T-cell (primary cell): ENCODE measurements around the gene TTC7B. TPM values are rescaled to one million over a fixed set of nuclear protein-coding genes. Genes with fewer than 3 reads are reported as not detected.
A peak's percentile ranks its signal among the peaks of the same experiment; 100 is the strongest.

ENCODE experiments used
- ATAC-seq, 4 experiments: fragments of 200-7000 bp in 3 of 4; fragments of 150-1000 bp in 1 of 4; cut with Tn5 transposase; replicated peaks in 1 of 4; 1 replicate in 3 of 4; 2 replicates in 1 of 4; pipeline ENCODE4 v1.10.0; 2021; ENCODE audit warnings: moderate library complexity in 3 of 4, mild to moderate bottlenecking in 2 of 4, moderate number of reproducible peaks in 1 of 4
- CTCF ChIA-PET, 2 donors: fragments of 300-600 bp; sonication (Branson Sonifier 250); formaldehyde crosslinking; loops; one replicate each; lab custom pipeline; 2022; ENCODE audit warnings: antibody characterized with exemption in 2 of 2; lab: Charles Lee
- POLR2A ChIA-PET, 2 donors: fragments of 300-600 bp; sonication (Branson Sonifier 250); formaldehyde crosslinking; loops; one replicate each; lab custom pipeline; 2022; ENCODE audit warnings: antibody characterized with exemption in 2 of 2; lab: Charles Lee
- DNase-seq, 35 experiments: peaks; one replicate each; pipeline versions ENCODE4 v3.0.0 to v3.0.0-alpha.2; 2013 to 2023
- H3K27ac ChIP-seq: one replicate; pipeline ENCODE4 v1.5.1; 2013; ENCODE audit warnings: low read length
- H3K27me3 ChIP-seq, 2 experiments: replicated peaks in 1 of 2; 1 replicate in 1 of 2; 2 replicates in 1 of 2; pipeline versions ENCODE4 v1.6.1 to v1.7.0; 2013; ENCODE audit warnings: low read length in 1 of 2, mixed read lengths in 1 of 2; ENCODE audit not compliant: control insufficient read depth in 2 of 2, insufficient read depth in 2 of 2; ENCODE audit errors: extremely low read depth in 1 of 2
- H3K36me3 ChIP-seq, 2 donors: 1 replicate in 1 of 2; 2 replicates in 1 of 2; pipeline versions ENCODE4 v1.6.1 to v1.7.0; 2013; ENCODE audit warnings: low read length in 1 of 2; ENCODE audit not compliant: control insufficient read depth in 2 of 2, insufficient read depth in 1 of 2; ENCODE audit errors: extremely low read depth in 1 of 2
- H3K4me1 ChIP-seq, 2 experiments: 1 replicate in 1 of 2; 2 replicates in 1 of 2; pipeline versions ENCODE4 v1.6.1 to v1.7.0; 2013; ENCODE audit warnings: low read length in 2 of 2, mixed read lengths in 1 of 2; ENCODE audit not compliant: insufficient read depth in 2 of 2, control insufficient read depth in 1 of 2; ENCODE audit errors: extremely low read depth in 1 of 2
- H3K4me3 ChIP-seq, 2 donors: 1 replicate in 1 of 2; 2 replicates in 1 of 2; pipeline versions ENCODE4 v1.5.1 to v1.7.0; 2013; ENCODE audit warnings: mild to moderate bottlenecking in 2 of 2, low read length in 1 of 2, moderate library complexity in 1 of 2; ENCODE audit not compliant: control insufficient read depth in 1 of 2; ENCODE audit errors: extremely low read depth in 1 of 2
- H3K9me3 ChIP-seq: 2 replicates; pipeline ENCODE4 v1.7.0; 2013
- H3K27ac Mint-ChIP-seq, 2 donors: one replicate each; pipeline ENCODE4 v1.8.0; 2020 to 2021; ENCODE audit warnings: mild to moderate bottlenecking in 2 of 2, mixed read lengths in 2 of 2
- H3K27me3 Mint-ChIP-seq, 2 donors: one replicate each; pipeline ENCODE4 v1.8.0; 2021 to 2022; ENCODE audit warnings: mixed read lengths in 2 of 2
- H3K36me3 Mint-ChIP-seq: one replicate; pipeline ENCODE4 v1.8.0; 2021; ENCODE audit warnings: mixed read lengths
- H3K4me1 Mint-ChIP-seq, 3 donors: one replicate each; pipeline ENCODE4 v1.8.0; 2020 to 2022; ENCODE audit warnings: mixed read lengths in 3 of 3, mild to moderate bottlenecking in 1 of 3
- H3K4me3 Mint-ChIP-seq, 3 donors: one replicate each; pipeline ENCODE4 v1.8.0; 2020 to 2022; ENCODE audit warnings: mild to moderate bottlenecking in 3 of 3, mixed read lengths in 3 of 3, moderate library complexity in 3 of 3
- H3K9me3 Mint-ChIP-seq, 3 donors: one replicate each; pipeline ENCODE4 v1.8.0; 2020 to 2022; ENCODE audit warnings: mixed read lengths in 3 of 3
- WGBS: methylation state at CpG from one replicate; pipeline ENCODE4 v1.1.5; 2013; ENCODE audit warnings: missing lambda C conversion rate; ENCODE audit not compliant: insufficient coverage; 5-methylcytosine and 5-hydroxymethylcytosine counted together
- total RNA-seq, 35 experiments: library from RNA in 6 of 35; stranded (reverse) in 6 of 35; fragments of 120-200 nt in 1 of 35; gene quantifications; one replicate each; pipeline versions ENCODE4 v1.2.1 to v1.2.4 and lab custom pipeline; 2013 to 2026

The TTC7B gene
- total RNA-seq, 5 donors from 2014 or later (not counting 1 experiment from before 2014, with no cell fraction given): 1.5 to 2.6 (median 1.7) TPM

DNA sequence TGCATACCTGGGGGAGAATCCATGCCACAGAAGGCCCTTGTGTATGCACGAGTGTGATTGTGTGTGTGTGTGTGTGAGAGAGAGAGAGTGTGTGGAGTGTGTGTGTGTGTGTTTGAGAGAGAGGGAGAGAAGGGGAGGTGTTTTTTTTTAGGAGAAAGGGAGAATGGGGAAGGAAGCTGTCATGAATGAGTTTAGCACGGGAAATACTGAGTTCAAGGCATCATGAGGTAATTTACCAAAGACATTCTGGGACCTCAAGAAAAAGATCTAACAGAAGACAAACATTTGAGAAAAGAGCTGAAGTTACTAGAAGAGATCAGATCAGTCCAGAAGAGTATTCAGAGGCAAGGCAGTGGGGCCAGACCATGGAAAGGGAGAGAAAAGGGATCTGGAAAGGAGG is 157.1 kb downstream of the TTC7B start:
- Histone ChIP-seq H3K27ac (no peak overlapping the region), H3K27me3 (no peaks in the 10 kb centered on the region), H3K9me3 (no peaks in the 10 kb centered on the region), H3K36me3 (no peaks in the 10 kb centered on the region), H3K4me3 (no peak overlapping the region), H3K4me1 (peaks cover 0 to 3% of the 10 kb centered on the region in 2 experiments)
- 31% methylated on average over 2 of the region's 2 CpGs for WGBS
- H3K4me3 Mint-ChIP-seq: no peak overlapping the region
- no peaks in the 10 kb centered on the region for H3K27me3 Mint-ChIP-seq
- no peak overlapping the region for H3K27ac Mint-ChIP-seq
- H3K36me3 Mint-ChIP-seq: no peaks in the 10 kb centered on the region
- DNase-seq (no peak), ATAC-seq (no peak)
- peaks cover 5 to 10% (median 8%) of the 10 kb centered on the region in 3 donors for H3K4me1 Mint-ChIP-seq
- ChIA-PET POLR2A (no interaction called here), CTCF (no interaction called here)
- H3K9me3 Mint-ChIP-seq: no peaks in the 10 kb centered on the region

DNA sequence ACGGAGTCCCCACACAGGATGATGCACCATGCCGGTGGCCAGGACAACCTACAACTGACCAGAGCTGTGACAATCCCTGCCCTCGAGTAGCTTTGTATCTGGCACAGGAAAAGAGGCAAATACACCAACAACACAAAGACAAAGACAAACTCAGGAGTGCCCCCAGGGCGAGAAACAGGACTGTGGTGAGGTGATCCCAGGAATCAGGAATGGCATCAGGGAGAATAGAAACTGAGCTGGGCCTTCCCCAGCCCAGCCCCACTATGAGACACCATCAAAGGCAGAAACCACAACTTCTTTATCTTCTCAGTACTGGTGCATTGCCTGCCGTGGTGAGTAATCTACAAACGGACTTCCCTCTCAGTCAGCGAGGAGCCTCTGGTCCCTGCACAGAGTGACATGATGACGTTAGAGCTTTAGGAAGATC is 157.7 kb downstream of the TTC7B start:
- no peaks in the 10 kb centered on the region for H3K36me3 ChIP-seq
- DNase-seq: peak in 1 of 35 experiments; percentile 12
- no peak overlapping the region for H3K27ac ChIP-seq
- H3K4me3 ChIP-seq: no peak overlapping the region
- H3K27ac Mint-ChIP-seq: no peak overlapping the region
- H3K4me1 Mint-ChIP-seq: peaks cover 5 to 10% (median 8%) of the 10 kb centered on the region in 3 donors
- H3K4me3 Mint-ChIP-seq: no peak overlapping the region
- H3K4me1 ChIP-seq: peaks cover 0 to 3% of the 10 kb centered on the region in 2 experiments
- no peaks in the 10 kb centered on the region for H3K9me3 ChIP-seq
- no peaks in the 10 kb centered on the region for H3K27me3 Mint-ChIP-seq
- ATAC-seq: peak in 3 of 4 experiments; percentile 29 to 51 (median 45)
- ChIA-PET CTCF (no interaction called here), POLR2A (no interaction called here)
- no peaks in the 10 kb centered on the region for H3K27me3 ChIP-seq
- no peaks in the 10 kb centered on the region for H3K9me3 Mint-ChIP-seq
- 45% methylated on average over 4 of the region's 8 CpGs for WGBS
- no peaks in the 10 kb centered on the region for H3K36me3 Mint-ChIP-seq

GRCh38 chr14:90656973-90657372 is 159.3 kb downstream of the TTC7B start:
- Histone ChIP-seq H3K9me3 (no peaks in the 10 kb centered on the region), H3K27ac (no peak overlapping the region), H3K36me3 (no peaks in the 10 kb centered on the region), H3K4me3 (no peak overlapping the region), H3K4me1 (peaks cover 0 to 3% of the 10 kb centered on the region in 2 experiments), H3K27me3 (no peaks in the 10 kb centered on the region)
- H3K27me3 Mint-ChIP-seq: no peaks in the 10 kb centered on the region
- 89% methylated on average over 12 of the region's 12 CpGs for WGBS
- no peak overlapping the region for H3K4me3 Mint-ChIP-seq
- ATAC-seq (no peak), DNase-seq (no peak)
- no peaks in the 10 kb centered on the region for H3K9me3 Mint-ChIP-seq
- POLR2A ChIA-PET: no interaction called here
- H3K4me1 Mint-ChIP-seq: peaks cover 5 to 10% (median 8%) of the 10 kb centered on the region in 3 donors
- CTCF ChIA-PET: no interaction called here
- H3K36me3 Mint-ChIP-seq: no peaks in the 10 kb centered on the region
- no peak overlapping the region for H3K27ac Mint-ChIP-seq

DNA sequence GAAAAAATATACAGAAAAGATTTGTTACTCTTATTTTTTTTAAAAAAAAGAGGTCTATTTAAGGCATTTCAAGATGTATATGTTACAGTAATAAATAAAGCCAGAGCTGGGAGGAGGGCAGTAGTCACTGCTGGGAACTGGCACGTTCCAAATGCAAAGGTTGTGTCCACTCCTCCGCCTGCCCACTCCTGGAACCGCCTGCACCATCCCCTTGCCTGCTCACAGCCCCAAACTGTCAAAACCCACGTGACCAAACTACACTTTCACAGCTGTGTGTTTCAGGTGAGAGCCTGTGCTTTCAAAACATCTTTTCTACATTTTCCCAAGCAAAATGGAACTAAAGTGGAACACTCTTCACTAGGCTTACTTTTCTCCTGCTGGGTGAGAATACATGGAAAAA is 160.4 kb downstream of the TTC7B start:
- Mint-ChIP-seq H3K27me3 (no peaks in the 10 kb centered on the region), H3K4me3 (no peak overlapping the region), H3K4me1 (peaks cover 5 to 10% (median 8%) of the 10 kb centered on the region in 3 donors), H3K27ac (no peak overlapping the region), H3K9me3 (no peaks in the 10 kb centered on the region), H3K36me3 (no peaks in the 10 kb centered on the region)
- CTCF ChIA-PET: no interaction called here
- DNase-seq (no peak), ATAC-seq (no peak)
- Histone ChIP-seq H3K27me3 (no peaks in the 10 kb centered on the region), H3K4me3 (no peak overlapping the region), H3K27ac (no peak overlapping the region), H3K36me3 (no peaks in the 10 kb centered on the region), H3K4me1 (peaks cover 0 to 3% of the 10 kb centered on the region in 2 experiments), H3K9me3 (no peaks in the 10 kb centered on the region)
- 69% methylated on average over 4 of the region's 4 CpGs for WGBS
- POLR2A ChIA-PET: no interaction called here

GRCh38 chr14:90654831-90655276 is 161.4 kb downstream of the TTC7B start:
- DNase-seq (no peak), ATAC-seq (no peak)
- Mint-ChIP-seq H3K36me3 (no peaks in the 10 kb centered on the region), H3K4me1 (peaks cover 5 to 10% (median 8%) of the 10 kb centered on the region in 3 donors), H3K4me3 (no peak overlapping the region), H3K27me3 (no peaks in the 10 kb centered on the region), H3K9me3 (no peaks in the 10 kb centered on the region), H3K27ac (no peak overlapping the region)
- ChIA-PET POLR2A (no interaction called here), CTCF (no interaction called here)
- no peaks in the 10 kb centered on the region for H3K9me3 ChIP-seq
- no peaks in the 10 kb centered on the region for H3K27me3 ChIP-seq
- 81% methylated on average over 3 of the region's 8 CpGs for WGBS
- H3K4me1 ChIP-seq: peaks cover 0 to 3% of the 10 kb centered on the region in 2 experiments
- no peak overlapping the region for H3K4me3 ChIP-seq
- no peaks in the 10 kb centered on the region for H3K36me3 ChIP-seq
- H3K27ac ChIP-seq: no peak overlapping the region

GRCh38 chr14:90652626-90653025 is 163.6 kb downstream of the TTC7B start:
- Mint-ChIP-seq H3K36me3 (no peaks in the 10 kb centered on the region), H3K4me1 (no peaks in the 10 kb centered on the region), H3K4me3 (no peak overlapping the region), H3K9me3 (no peaks in the 10 kb centered on the region), H3K27ac (no peak overlapping the region), H3K27me3 (no peaks in the 10 kb centered on the region)
- Histone ChIP-seq H3K36me3 (no peaks in the 10 kb centered on the region), H3K27ac (no peak overlapping the region), H3K4me3 (no peak overlapping the region), H3K9me3 (no peaks in the 10 kb centered on the region), H3K27me3 (no peaks in the 10 kb centered on the region), H3K4me1 (no peaks in the 10 kb centered on the region)
- DNase-seq (no peak), ATAC-seq (no peak)
- CTCF ChIA-PET: interaction anchor here (0.6 to 0.8 kb wide), 2 partner anchors 69 to 284 kb away, joined by 3 read pairs; no protein-coding TSS in a partner anchor
- POLR2A ChIA-PET: no interaction called here
- WGBS: 80% methylated on average over 1 of the region's 6 CpGs
